Cerebellar cortex (tissue), 1 donor: ENCODE measurements around the gene NUP93.

Experiments used
- DNase-seq: peaks from one replicate; pipeline ENCODE4 v3.0.0-alpha.2; 2015; ENCODE audit warnings: low spot score

NUP93 gene

DNA sequence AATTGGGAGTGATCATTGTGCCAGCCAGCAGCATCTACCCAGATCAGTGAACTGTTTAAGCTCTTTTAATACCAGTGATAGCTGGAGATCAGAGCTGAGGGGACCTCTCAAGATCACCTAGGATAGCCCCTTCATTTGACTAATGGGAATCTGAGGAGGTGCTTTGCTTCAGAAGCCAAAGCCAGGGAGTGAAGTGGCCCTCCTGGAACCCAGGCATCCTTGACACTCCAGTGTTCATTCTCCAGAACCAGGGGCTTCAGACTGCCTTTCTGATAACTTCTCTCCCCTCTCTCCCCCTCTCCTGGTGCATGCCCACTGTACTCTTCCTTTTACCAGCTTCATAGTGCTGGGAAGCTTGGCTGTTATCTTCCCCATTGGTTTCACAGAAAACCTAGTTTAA lies 87.1 kb downstream of the NUP93 start:
- DNase-seq: no peak

DNA sequence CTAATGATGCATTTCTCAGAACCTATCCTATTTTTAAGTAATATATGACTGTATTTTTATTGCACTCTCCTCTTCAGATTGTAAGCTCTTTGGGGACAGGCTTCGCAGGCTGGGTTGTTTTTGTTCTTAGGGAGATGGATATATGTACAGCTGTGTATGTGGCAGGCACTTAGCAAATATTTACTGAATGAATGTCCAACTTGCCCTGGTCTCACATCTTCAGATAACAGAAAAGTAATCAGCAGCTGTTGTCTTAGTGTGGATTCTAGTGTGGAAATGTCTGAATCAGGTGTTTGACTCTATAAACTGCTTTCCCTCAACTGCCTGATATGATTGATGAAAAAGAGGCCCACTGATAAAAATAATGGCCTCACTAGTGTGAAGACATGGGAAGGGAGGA lies 88.0 kb downstream of the NUP93 start:
- no peak for DNase-seq

DNA sequence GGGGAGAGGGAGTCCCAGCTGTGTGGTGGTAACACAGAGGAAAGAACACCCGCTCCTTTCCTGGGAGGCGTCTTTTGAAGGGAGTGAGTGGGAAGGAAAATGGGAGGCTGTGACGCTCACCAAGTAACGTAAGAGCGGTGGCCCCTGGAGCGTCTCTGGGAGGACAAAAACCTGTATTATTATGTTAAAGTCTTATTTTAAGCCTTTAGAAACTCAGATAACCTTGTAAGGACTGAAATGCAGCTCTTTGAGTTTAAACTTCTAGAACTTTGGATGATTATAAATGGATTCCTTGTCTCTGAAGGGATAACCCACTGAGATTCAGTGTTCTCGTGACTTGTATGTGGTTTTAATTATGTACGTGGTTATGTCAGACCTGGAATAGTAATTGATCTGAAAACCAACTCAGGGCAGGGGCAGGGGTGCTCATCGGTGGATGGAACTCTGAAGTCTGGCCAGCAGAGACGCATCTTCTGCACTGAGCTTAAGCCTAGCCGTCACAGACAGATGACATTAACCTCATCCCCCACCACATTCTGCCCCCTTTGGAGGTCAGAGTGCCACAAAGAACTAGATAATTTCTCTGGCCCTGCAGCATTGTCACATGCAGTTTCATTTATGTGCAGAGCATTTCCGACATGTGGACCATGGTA lies 93.3 kb downstream of the NUP93 start:
- DNase-seq: no peak

DNA sequence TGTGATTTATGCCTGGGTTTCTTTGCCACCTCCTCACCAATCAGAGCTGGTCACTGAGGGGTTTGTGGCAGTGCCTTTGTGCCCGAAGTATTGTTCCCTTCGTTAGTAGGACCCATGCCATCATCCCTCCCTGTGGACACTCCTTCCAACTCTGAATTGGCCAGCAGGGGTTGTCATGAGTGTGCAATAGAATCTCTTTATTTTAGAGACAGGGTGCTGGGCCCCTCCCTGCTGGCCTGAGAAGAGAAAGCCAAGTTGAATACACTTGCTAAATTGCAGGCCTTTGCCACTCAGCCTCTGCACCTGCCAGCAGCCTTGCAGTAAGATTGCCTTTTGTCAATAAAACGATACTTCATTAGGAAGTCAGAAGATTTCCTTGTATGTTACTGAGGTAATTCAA lies 94.4 kb downstream of the NUP93 start:
- no peak for DNase-seq

DNA sequence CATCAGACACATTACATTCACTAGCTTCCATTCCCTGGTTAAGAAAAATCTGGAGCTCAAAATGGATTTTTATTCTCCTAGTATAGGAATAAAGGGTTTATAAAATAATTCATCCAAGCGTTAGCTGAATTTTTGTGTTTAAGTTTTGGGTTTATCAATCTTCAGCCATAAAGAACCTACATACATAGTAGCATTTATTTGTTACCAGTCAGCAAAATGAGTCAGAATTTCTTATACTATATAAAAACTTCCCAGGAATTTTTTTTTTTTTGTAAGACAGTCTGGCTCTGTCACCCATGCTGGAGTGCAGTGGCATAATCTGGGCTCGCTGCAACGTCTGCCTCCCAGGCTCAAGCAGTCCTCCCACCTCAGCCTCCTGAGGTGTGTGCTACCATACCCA lies 94.9 kb downstream of the NUP93 start:
- no peak for DNase-seq

DNA sequence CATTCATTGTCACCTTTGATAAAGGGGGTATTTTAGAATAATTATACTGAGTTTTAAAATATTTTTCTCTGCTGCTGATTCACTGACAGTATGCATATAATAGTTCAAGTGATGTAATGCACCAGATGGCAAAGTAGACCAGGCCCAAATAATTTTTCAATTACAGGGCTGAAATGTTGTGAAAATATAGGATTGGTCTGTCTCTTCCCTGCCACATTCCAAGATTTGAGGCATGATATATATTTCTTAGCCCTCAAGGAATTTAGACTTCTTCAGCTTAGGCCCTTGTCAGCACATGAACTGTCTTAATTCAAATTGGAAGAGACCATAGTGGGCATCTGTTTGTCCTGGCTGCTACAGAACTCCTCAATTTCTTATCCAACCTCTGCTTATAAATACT lies 95.9 kb downstream of the NUP93 start:
- no peak for DNase-seq

DNA sequence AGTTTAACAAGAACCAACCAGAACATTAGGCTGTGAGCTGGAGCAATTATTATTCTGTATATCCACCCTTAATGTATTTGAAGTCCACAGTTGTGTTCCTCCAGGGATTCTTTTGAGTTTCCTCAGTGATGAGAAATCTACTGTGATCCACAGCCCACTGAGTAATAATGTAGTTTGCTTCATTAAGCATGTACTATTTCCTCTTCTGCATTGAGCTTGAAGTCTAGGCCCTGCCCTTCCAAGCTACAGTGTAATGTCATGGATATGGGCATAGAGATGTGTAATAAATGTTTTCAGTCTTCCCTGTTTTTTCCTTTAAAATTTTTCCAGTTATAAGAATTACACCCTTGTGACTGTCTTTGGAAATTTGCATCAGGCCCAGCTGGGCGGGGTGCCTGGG lies 98.7 kb downstream of the NUP93 start:
- DNase-seq: no peak

DNA sequence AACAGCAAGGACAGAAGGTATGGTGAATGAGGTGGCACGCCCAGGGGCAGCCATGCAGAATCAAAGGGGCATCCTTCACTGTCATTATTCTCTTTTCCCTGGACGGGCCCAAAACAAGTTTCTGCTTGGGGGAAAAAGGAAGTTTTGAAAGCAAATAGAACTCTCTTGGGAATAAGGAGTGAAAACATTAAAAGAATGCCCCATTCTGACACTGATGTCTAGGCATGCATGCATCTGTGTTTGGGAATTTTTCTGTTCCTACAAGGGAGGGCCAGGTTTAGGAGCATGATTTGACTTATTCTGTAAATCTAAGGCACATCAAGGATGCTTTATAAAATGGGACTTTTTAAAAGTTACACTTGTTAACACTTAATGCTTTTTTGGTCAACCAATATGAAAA lies 100.7 kb downstream of the NUP93 start:
- no peak for DNase-seq

DNA sequence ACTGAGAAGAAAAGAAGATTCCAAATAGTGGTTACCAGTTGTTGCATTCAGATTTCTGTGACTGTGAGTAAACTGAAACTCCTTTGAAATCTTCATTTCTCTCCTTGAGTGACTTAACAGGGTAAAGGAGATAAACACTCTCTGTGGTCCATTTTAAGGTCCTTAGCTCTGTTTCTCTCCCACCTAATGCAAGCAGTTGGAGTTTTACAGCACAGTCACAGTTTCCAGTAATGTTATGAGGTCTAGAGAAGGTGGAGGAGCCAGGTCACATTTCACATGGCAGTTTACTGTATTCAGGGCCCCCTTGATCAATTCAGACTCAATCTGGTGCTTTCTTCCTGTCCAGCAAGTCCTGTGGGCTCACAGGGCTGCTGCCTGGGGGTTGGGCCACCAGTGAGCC lies 102.8 kb downstream of the NUP93 start:
- DNase-seq: no peak

DNA sequence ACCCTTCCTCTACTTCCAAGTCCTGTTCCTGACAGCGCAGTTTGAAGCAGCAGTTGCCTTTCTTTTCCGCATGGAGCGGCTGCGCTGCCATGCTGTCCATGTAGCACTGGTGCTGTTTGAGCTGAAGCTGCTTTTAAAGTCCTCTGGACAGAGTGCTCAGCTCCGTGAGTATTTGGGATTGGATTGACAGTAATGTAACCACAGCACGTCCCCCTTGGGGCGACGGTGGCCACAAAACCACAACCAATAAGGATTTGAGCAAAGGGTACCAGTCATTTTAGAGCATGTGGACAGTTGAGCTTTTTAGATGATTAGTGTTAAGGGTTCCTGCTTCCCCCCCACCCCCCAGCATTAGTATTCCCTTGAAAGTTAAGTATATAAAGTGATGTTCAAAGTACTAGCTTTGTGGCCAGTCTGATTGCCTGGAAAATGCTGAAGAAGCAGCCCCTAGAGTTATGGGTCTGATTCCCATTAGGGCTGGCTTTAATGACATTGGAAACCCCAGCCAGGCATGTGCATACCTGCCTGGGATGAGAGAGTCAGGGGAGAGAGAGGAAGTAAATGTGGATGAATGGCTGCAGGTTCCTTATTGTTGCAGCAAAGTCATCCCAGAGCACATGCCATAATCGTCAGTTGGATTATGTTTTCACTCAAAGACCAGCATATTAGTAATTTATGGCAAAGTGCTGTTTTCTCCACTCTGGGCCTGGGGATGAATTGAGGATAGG lies 103.5 kb downstream of the NUP93 start:
- no peak for DNase-seq

DNA sequence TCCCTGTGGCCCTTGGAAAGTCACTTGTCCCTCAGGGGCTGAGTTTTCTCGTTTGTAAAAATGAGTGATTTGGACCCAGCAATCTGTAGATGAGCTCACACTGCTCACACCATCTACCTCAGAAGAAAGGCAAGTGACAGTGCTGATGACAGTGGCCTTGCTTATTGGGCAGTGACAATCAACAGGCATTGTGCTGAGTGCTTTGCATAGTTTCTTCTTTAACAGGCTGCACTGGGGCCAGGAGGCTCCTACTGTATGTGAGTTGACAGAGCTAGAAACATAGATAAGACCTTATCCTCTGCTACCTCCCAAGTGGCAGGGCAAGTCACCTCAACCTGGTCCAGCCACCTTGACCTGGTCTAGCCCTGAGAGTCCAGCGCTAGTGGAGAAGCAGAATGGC lies 105.4 kb downstream of the NUP93 start:
- DNase-seq: no peak

DNA sequence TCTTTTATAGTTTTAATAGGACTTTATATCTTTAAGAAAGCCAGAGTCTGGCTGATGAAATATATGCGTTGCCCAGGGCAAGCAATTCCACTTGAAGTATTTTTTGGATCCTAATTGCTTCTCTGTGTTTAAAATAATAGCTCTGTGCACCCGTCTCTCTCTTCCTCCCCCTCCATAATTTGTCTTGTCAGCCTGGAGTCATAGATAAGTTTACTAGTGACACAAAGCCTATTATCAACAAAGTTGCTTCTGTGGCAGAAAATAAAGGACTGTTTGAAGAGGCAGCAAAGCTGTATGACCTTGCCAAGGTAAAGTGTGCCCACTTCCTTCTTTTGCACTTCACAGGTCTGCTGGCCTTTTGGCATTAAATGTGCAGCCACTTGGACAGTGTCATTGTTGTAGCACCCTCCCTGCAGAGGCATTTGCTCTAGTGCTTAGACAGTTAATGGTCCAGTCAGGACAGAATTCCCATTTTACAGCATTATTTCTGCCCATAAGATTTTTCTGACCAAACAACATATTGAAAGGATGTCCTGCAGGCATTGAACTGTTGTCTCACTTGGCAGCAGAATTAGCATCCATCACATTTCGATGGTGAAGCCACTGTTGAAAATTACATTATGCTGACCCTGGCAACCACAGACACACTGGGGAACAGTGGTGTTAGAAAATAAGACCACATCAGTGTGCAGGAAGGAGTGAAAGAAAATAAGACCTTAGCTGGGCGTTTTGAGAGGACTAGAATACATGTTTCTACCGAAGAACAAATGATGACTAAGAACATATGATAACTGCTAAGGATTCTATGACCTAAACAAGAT lies 106.7 kb downstream of the NUP93 start:
- no peak for DNase-seq

DNA sequence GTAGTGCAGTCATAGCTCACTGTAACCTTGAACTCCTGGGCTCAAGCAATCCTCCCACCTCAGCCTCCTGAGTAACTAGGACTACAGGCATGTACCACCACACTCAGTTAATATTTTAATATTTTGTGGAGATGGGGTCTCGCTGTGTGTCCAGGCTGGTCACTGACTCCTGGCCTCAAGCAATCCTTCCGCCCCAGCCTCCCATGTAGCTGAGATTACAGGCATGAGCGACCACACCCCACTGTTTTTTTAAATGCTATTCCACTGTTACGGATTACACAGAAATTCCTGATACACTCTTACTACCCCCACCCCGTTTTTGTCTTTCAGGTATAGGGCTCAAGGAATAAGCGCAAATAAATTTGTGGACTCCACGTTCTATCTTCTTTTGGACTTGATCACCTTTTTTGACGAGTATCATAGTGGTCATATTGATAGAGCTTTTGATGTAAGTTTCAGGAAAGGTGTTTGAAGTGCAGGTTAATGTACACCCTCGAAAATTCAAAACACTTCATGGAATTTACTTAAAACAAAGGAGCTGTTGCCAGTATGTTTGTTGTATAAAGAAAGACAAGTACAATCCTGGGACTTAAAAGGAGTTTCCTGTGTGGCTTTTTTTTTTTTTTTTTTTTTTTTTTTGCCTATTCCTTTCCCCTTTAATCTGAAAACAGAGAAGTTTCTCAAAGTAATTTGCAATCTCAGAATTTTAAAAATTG lies 108.9 kb downstream of the NUP93 start:
- no peak for DNase-seq

DNA sequence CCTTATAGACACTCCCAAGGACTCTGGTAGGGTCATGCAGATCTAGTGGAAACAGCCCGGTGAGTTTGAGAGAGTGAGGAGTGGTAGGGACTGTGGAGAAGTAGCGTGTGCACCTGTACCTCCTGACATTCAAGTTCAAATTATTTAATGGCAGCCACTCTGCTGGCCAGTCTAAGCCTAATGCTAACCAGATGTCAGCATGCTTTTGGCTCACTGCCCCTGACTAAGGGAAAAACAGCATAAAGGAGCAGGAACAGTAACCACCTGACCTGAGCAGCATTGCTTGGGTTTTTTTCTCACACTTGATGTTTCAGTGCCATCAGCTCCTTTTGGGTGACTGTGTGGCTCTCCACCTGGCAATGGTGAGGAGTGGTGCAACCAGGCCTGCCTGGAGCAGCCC lies 111.3 kb downstream of the NUP93 start:
- no peak for DNase-seq

DNA sequence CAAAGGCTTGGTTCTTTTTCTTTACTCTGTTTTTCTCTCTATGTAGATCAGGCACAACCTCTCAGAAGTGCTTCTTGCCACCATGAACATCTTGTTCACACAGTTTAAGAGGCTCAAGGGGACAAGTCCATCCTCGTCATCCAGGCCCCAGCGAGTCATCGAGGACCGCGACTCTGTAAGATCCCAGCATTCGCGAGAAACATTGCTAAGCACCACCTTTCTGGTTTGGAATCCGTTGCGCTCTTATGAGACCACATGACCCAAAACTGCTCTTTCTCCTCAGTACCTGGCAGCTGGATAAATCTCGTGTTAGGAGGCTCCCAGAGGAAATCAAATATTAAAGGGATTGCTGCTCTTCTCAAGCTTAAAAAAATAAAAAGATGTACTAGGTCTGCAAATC lies 111.7 kb downstream of the NUP93 start:
- no peak for DNase-seq

DNA sequence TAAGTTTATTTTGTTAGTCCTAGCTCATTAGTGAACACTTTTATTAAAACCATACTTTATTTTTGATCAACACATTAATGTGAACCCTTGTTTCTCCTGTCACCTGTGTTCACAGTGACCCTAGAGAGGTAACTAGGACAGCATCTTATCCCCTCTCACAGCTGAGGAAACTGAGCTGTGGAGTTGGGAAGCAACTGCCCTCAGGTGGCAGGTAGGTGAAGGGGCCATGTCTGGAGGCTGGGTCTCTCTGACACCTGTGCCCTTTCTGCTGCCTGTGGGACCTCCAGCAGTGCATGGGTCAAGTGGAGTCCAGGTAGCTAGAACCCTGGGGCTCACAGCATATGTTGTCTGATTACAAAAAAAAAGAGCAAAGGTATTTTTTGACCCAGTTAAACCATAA lies 112.2 kb downstream of the NUP93 start:
- no peak for DNase-seq

DNA sequence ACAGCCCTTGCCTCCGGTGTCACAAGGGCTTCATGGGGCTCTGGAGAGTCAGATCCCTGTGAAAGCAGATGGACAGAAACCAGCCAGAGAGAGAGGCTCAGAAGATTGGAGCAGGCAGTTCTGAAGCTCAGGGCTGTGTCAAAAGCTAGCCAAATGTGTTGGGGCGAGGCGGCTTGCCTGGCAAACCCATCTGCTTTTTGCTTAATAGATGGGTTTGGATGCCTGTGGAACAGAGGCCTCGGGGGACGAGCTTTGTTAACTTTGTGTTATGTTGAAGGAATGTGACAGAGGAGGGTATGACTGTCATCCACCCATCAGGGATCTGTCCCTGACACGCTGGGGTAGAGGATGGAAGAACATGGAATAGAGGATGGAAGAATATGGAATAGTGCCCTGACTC lies 114.1 kb downstream of the NUP93 start:
- no peak for DNase-seq

DNA sequence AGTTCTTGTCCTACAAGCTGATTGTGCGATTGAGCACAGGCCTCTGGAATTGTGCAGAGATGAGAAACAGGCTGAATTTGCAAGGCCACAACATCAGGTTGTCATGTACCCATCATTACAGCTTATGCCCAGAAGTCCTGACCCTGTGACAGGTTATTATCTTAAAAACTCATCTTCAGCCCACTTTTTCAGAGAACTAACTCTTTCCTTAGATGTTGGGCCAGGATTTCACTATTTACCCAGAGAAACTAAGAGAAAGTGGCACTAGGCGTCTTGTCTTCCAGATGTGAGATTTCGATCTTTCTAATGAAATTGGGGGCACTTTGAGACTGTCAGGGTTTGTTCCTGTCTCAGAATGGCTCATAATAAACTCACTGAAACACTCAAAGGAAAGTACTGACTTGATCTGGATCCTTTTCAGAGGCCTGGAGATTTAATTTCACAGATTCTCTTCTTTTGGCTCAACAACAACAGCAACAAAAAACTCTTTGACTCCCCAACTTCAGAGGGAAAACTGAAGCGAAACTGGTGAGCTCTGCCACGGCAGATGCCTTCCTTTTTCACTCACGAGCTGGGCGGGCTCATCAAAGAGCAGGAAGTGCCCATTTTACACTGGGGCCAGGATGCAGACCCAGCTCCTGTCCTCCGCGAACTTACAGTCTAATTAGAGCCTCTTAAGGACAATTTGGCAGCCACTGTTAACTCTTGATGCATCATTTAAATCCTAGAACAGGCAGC lies 117.4 kb downstream of the NUP93 start:
- no peak for DNase-seq

DNA sequence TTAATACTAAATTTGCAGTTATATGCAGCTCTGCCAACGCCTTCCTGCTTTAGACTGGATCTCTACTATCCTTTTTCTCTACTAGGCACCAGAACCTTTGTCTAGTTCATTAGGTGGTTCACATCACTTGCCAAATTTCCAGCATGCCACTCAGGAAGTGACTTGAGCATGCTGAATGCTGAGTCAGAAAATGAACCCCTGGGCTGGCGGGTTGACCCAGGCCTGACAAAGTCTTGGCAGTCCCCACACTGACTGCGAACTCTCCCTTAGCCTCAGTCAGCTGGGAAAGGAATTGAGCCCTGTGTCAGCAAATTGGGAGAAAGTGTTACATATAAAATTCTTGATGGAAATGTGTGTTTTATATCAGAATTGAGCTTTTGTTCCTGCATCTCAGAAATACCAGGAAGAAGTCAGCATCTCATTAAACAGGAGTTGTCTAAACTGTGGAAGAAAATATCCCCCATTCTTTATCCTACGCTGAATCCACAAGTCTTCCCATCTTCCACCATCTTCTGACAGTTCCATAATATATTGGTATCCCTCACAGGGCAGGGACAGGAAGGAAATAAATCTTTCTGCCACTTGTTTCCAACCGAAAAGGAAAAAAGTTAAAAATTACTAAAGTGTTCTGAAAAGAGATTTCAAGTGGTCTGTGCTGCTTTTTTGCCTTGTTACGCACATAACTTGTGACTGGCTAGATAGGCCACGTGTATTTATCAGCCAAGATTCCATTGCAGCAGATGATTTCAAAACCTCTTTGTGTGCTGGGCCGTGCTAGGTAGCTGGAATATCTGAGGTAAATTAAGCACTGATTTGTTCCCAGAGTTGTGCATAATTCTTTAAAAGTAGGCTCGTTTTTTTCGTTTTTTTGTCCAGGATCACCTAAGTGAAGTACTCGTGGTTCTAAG lies 118.4 kb downstream of the NUP93 start:
- no peak for DNase-seq

DNA sequence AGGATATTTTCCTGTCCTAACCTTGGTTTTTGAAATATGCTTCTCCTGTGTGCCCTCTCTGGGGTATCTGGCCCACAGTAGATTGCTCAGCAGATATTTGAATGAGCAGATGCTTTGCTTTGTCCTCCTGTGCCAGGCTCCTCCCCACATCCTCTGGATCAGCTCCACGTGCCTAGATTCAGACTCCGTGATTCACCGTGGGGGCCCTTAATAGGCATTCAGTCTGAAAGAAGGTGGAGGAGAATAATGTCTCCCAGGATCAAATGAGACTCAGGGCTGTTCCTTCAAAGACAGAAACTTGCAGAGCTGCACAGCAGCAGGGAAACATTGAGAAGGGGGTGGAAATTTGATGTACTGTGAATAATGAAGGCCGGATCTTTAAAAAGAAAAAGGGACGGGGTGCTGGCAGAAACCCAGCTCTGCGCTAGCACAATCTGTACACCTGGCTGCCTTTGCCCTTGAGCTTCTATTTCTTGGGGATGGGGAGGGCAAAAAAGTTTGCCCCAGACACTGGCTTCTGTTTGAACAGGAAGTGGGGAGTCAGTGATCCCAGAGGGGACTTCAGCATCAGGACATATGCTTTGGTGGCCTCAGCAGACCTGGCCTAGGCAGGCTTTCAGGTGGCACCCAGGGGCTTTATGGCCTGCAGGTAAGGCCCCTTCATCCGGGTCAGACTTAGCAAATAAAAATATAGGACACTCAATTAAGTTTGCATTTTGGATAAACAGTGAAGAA lies 119.2 kb downstream of the NUP93 start:
- peak; percentile 63 for DNase-seq
